Neural progenitor cell (in vitro differentiated cells): ENCODE measurements around the gene BFAR. TPM values are rescaled to one million over a fixed set of nuclear protein-coding genes. Genes with fewer than 3 reads are reported as not detected.
"Not testable (repeated sequence)": the region's sequence is repeated elsewhere in the genome, so short reads cannot be mapped to it uniquely, and the experiment has no call there.

Experiments
- DNase-seq: peaks from one replicate; pipeline ENCODE4 v3.0.0-alpha.2; 2016; ENCODE audit warnings: low spot score
- H2AFZ ChIP-seq: fragments of 200-600 bp; sonication (generic); replicated peaks from 2 replicates; pipeline ENCODE4 v1.6.1; 2016; ENCODE audit warnings: antibody characterized with exemption
- H3F3A ChIP-seq: fragments of 200-600 bp; sonication (generic); 2 replicates; pipeline ENCODE4 v1.6.1; 2016; ENCODE audit warnings: antibody characterized with exemption, low read depth
- H3K27ac ChIP-seq: fragments of 200-600 bp; sonication (generic); 2 replicates; pipeline ENCODE4 v1.5.1; 2016; ENCODE audit warnings: mild to moderate bottlenecking
- H3K27me3 ChIP-seq: fragments of 200-600 bp; sonication (generic); 2 replicates; pipeline ENCODE4 v1.6.1; 2016; ENCODE audit warnings: mild to moderate bottlenecking, moderate library complexity
- H3K36me3 ChIP-seq: fragments of 200-600 bp; sonication (generic); 2 replicates; pipeline ENCODE4 v1.5.1; 2016
- H3K4me1 ChIP-seq: fragments of 200-600 bp; sonication (generic); 2 replicates; pipeline ENCODE4 v1.6.1; 2016; ENCODE audit warnings: mixed run types
- H3K4me2 ChIP-seq: fragments of 200-600 bp; sonication (generic); 2 replicates; pipeline ENCODE4 v1.6.1; 2016
- H3K4me3 ChIP-seq: fragments of 200-600 bp; sonication (generic); 2 replicates; pipeline ENCODE4 v1.5.1; 2016
- H3K79me2 ChIP-seq: fragments of 200-600 bp; sonication (generic); 2 replicates; pipeline ENCODE4 v1.6.1; 2016; ENCODE audit warnings: low read depth
- H3K9ac ChIP-seq: fragments of 200-600 bp; sonication (generic); 2 replicates; pipeline ENCODE4 v1.6.1; 2016
- H3K9me3 ChIP-seq: fragments of 200-600 bp; sonication (generic); 2 replicates; pipeline ENCODE4 v1.5.1; 2016; ENCODE audit warnings: low read depth
- H4K20me1 ChIP-seq: fragments of 200-600 bp; sonication (generic); 2 replicates; pipeline ENCODE4 v1.6.1; 2016; ENCODE audit warnings: low read depth
- H3K27ac Mint-ChIP-seq: 3 replicates; pipeline ENCODE4 v1.8.0; 2021; ENCODE audit warnings: mixed read lengths
- H3K27me3 Mint-ChIP-seq: 2 replicates; pipeline ENCODE4 v1.8.0; 2022; ENCODE audit warnings: low read depth, mild to moderate bottlenecking, inconsistent platforms, moderate library complexity, mixed read lengths; ENCODE audit not compliant: insufficient read depth
- H3K36me3 Mint-ChIP-seq: 3 replicates; pipeline ENCODE4 v1.8.0; 2021; ENCODE audit warnings: mixed read lengths
- H3K4me1 Mint-ChIP-seq: 3 replicates; pipeline ENCODE4 v1.8.0; 2021; ENCODE audit warnings: mixed read lengths
- H3K4me3 Mint-ChIP-seq: 3 replicates; pipeline ENCODE4 v1.8.0; 2021; ENCODE audit warnings: mild to moderate bottlenecking, moderate library complexity, mixed read lengths
- H3K9me3 Mint-ChIP-seq: 3 replicates; pipeline ENCODE4 v1.8.0; 2020; ENCODE audit warnings: mixed read lengths
- CTCF ChIP-seq: fragments of 200-600 bp; sonication (generic); IDR thresholded peaks from 2 replicates; pipeline ENCODE4 v1.5.1; 2017; ENCODE audit warnings: antibody characterized with exemption, mild to moderate bottlenecking
- EZH2 ChIP-seq: fragments of 200-600 bp; sonication (generic); IDR thresholded peaks from 2 replicates; pipeline ENCODE4 v1.6.1; 2017; ENCODE audit warnings: antibody characterized with exemption, mild to moderate bottlenecking, moderate library complexity
- EZH2phosphoT487 ChIP-seq: fragments of 200-600 bp; sonication (generic); IDR thresholded peaks from 2 replicates; pipeline ENCODE4 v1.6.1; 2017; ENCODE audit warnings: antibody characterized with exemption
- total RNA-seq: library from RNA; depleted of rRNA; stranded (reverse); fragments of >200 nt; gene quantifications from 2 replicates; pipeline ENCODE4 v1.2.3, GENCODE V29; 2015; ENCODE audit warnings: low replicate concordance

The BFAR gene
- total RNA-seq, 1 donor from 2014 or later, result 72.0 TPM

GRCh38 chr16:14681115-14681514 lies 48.4 kb downstream of the BFAR start:
- H3K4me1 Mint-ChIP-seq, result no peaks in the 10 kb centered on the region
- Histone ChIP-seq H2AFZ (no peak overlapping the region), H3K4me1 (no peaks in the 10 kb centered on the region), H3K4me2 (no peak overlapping the region), H3K9me3 (no peaks in the 10 kb centered on the region), H3K4me3 (no peak overlapping the region), H3F3A (no peaks in the 10 kb centered on the region), H3K9ac (no peak overlapping the region), H3K79me2 (no peaks in the 10 kb centered on the region), H3K27ac (no peak overlapping the region), H4K20me1 (no peaks in the 10 kb centered on the region), H3K36me3 (no peaks in the 10 kb centered on the region), H3K27me3 (no peaks in the 10 kb centered on the region)
- no peak overlapping the region for H3K27ac Mint-ChIP-seq
- peaks cover 3% of the 10 kb centered on the region for H3K9me3 Mint-ChIP-seq
- H3K4me3 Mint-ChIP-seq, result no peak overlapping the region
- no peaks in the 10 kb centered on the region for H3K27me3 Mint-ChIP-seq
- no peaks in the 10 kb centered on the region for H3K36me3 Mint-ChIP-seq
- TF ChIP-seq EZH2phosphoT487 (no peak), EZH2 (no peak), CTCF (no peak)
- DNase-seq, result no peak

GRCh38 chr16:14682121-14682520 lies 49.4 kb downstream of the BFAR start:
- no peak for DNase-seq
- H3K27me3 ChIP-seq, result no peaks in the 10 kb centered on the region
- H3K27me3 Mint-ChIP-seq, result no peaks in the 10 kb centered on the region
- H3K4me1 ChIP-seq, result no peaks in the 10 kb centered on the region
- H3F3A ChIP-seq, result no peaks in the 10 kb centered on the region
- H3K4me3 ChIP-seq, result no peak overlapping the region
- no peak overlapping the region for H2AFZ ChIP-seq
- H3K4me2 ChIP-seq, result no peak overlapping the region
- H3K79me2 ChIP-seq, result no peaks in the 10 kb centered on the region
- no peak for TF ChIP-seq EZH2phosphoT487
- no peak for TF ChIP-seq CTCF
- H3K27ac ChIP-seq, result no peak overlapping the region
- H4K20me1 ChIP-seq, result no peaks in the 10 kb centered on the region
- no peaks in the 10 kb centered on the region for H3K36me3 Mint-ChIP-seq
- H3K4me3 Mint-ChIP-seq, result no peak overlapping the region
- no peak overlapping the region for H3K9ac ChIP-seq
- no peaks in the 10 kb centered on the region for H3K9me3 Mint-ChIP-seq
- H3K27ac Mint-ChIP-seq, result no peak overlapping the region
- no peaks in the 10 kb centered on the region for H3K36me3 ChIP-seq
- H3K4me1 Mint-ChIP-seq, result no peaks in the 10 kb centered on the region
- no peaks in the 10 kb centered on the region for H3K9me3 ChIP-seq

GRCh38 chr16:14685870-14686793 lies 53.4 kb downstream of the BFAR start:
- H4K20me1 ChIP-seq, H3K4me3 Mint-ChIP-seq, H2AFZ ChIP-seq, H3K27me3 ChIP-seq, H3K9me3 ChIP-seq, H3K4me3 ChIP-seq, H3K27ac ChIP-seq, H3K4me2 ChIP-seq, H3F3A ChIP-seq, H3K4me1 ChIP-seq, H3K9ac ChIP-seq, H3K27ac Mint-ChIP-seq, H3K4me1 Mint-ChIP-seq, H3K36me3 ChIP-seq, H3K9me3 Mint-ChIP-seq, H3K27me3 Mint-ChIP-seq, DNase-seq, H3K36me3 Mint-ChIP-seq, H3K79me2 ChIP-seq: not testable (repeated sequence)

GRCh38 chr16:14694129-14694528 lies 61.4 kb downstream of the BFAR start, which contains the start of gene PLA2G10:
Gene PLA2G10 (minus strand): TSS chr16:14694308. CDS start chr16:14694229, 79 bp downstream.
- not testable (repeated sequence) for H4K20me1 ChIP-seq, H3K4me3 ChIP-seq, H3K4me1 ChIP-seq, H3K36me3 ChIP-seq, H3K36me3 Mint-ChIP-seq, H3K79me2 ChIP-seq, DNase-seq, H3K9ac ChIP-seq, H3K27me3 ChIP-seq, H3K9me3 Mint-ChIP-seq, H2AFZ ChIP-seq, H3K4me2 ChIP-seq, H3K9me3 ChIP-seq, H3K27me3 Mint-ChIP-seq, H3K4me3 Mint-ChIP-seq, H3K27ac Mint-ChIP-seq, H3K4me1 Mint-ChIP-seq, H3K27ac ChIP-seq, H3F3A ChIP-seq

- not testable (repeated sequence) for H3K27ac ChIP-seq, H3K4me3 Mint-ChIP-seq, H3K27ac Mint-ChIP-seq, H3K27me3 Mint-ChIP-seq, H2AFZ ChIP-seq, H3K4me3 ChIP-seq, H3K4me1 Mint-ChIP-seq, H3K79me2 ChIP-seq, H3K4me1 ChIP-seq, H3K9ac ChIP-seq, H3K9me3 ChIP-seq, DNase-seq, H3K4me2 ChIP-seq, H3K36me3 ChIP-seq, H3K9me3 Mint-ChIP-seq, H3K27me3 ChIP-seq, H3F3A ChIP-seq, H3K36me3 Mint-ChIP-seq, H4K20me1 ChIP-seq
Observed at GRCh38 chr16:14701859-14702258, 69.1 kb downstream of the BFAR start.

- H3F3A ChIP-seq, H3K27me3 ChIP-seq, H3K27ac ChIP-seq, H3K9me3 ChIP-seq, H3K27me3 Mint-ChIP-seq, H4K20me1 ChIP-seq, H3K27ac Mint-ChIP-seq, DNase-seq, H3K36me3 Mint-ChIP-seq, H2AFZ ChIP-seq, H3K36me3 ChIP-seq, H3K4me1 Mint-ChIP-seq, H3K79me2 ChIP-seq, H3K4me3 ChIP-seq, H3K9ac ChIP-seq, H3K4me3 Mint-ChIP-seq, H3K4me2 ChIP-seq, H3K4me1 ChIP-seq, H3K9me3 Mint-ChIP-seq: not testable (repeated sequence)
Observed at GRCh38 chr16:14702672-14703071, 69.9 kb downstream of the BFAR start.
